Mesenchymal stem cell (in vitro differentiated cells and primary cell): Measurements from ENCODE around the gene AGL.

Source experiments
- DNase-seq: peaks from one replicate; pipeline ENCODE4 v3.0.0-alpha.2; 2013
- H2AFZ ChIP-seq: one replicate; pipeline ENCODE4 v1.6.1; 2013; ENCODE audit warnings: low read depth, mild to moderate bottlenecking, control low read depth, inconsistent platforms, low read length, moderate library complexity
- H2AK5ac ChIP-seq: 2 replicates; pipeline ENCODE4 v1.6.1; 2013; ENCODE audit warnings: low read length, moderate library complexity, mild to moderate bottlenecking, inconsistent platforms; ENCODE audit not compliant: severe bottlenecking
- H2BK120ac ChIP-seq: one replicate; pipeline ENCODE4 v1.6.1; 2013; ENCODE audit warnings: low read depth, mild to moderate bottlenecking, inconsistent platforms, low read length, moderate library complexity
- H2BK12ac ChIP-seq, 2 experiments: one replicate each; pipeline ENCODE4 v1.6.1; 2013; ENCODE audit warnings: inconsistent platforms in 2 of 2, low read length in 2 of 2, mild to moderate bottlenecking in 2 of 2, moderate library complexity in 2 of 2, control low read depth in 1 of 2
- H2BK15ac ChIP-seq: one replicate; pipeline ENCODE4 v1.6.1; 2013; ENCODE audit warnings: mild to moderate bottlenecking, low read depth, inconsistent platforms; ENCODE audit not compliant: poor library complexity, severe bottlenecking
- H2BK5ac ChIP-seq: 2 replicates; pipeline ENCODE4 v1.6.1; 2013; ENCODE audit warnings: low read depth, mild to moderate bottlenecking, low read length, control low read depth, inconsistent platforms; ENCODE audit not compliant: poor library complexity, severe bottlenecking
- H3K14ac ChIP-seq, 2 experiments: one replicate each; pipeline ENCODE4 v1.6.1; 2013; ENCODE audit warnings: inconsistent platforms in 2 of 2, low read length in 2 of 2, control low read depth in 1 of 2, mild to moderate bottlenecking in 1 of 2, moderate library complexity in 1 of 2
- H3K18ac ChIP-seq, 2 experiments: one replicate each; pipeline ENCODE4 v1.6.1; 2013; ENCODE audit warnings: inconsistent platforms in 2 of 2, low read length in 2 of 2, control low read depth in 1 of 2, low read depth in 1 of 2, mild to moderate bottlenecking in 1 of 2
- H3K23ac ChIP-seq, 2 experiments: one replicate each; pipeline ENCODE4 v1.6.1; 2013; ENCODE audit warnings: inconsistent platforms in 2 of 2, low read length in 2 of 2, mild to moderate bottlenecking in 2 of 2, moderate library complexity in 2 of 2, control low read depth in 1 of 2
- H3K27ac ChIP-seq: 2 replicates; pipeline ENCODE4 v1.5.1; 2013; ENCODE audit warnings: mild to moderate bottlenecking, moderate library complexity, low read length, control low read depth, inconsistent platforms; ENCODE audit not compliant: poor library complexity, severe bottlenecking
- H3K27me3 ChIP-seq, 2 experiments: 2 replicates each; pipeline versions ENCODE4 v1.6.1 to v1.7.0; 2013; ENCODE audit warnings: low read length in 2 of 2, mild to moderate bottlenecking in 2 of 2, moderate library complexity in 2 of 2, control low read depth in 1 of 2, inconsistent platforms in 1 of 2; ENCODE audit not compliant: control insufficient read depth in 1 of 2, insufficient read depth in 1 of 2
- H3K36me3 ChIP-seq, 2 experiments: 2 replicates each; pipeline versions ENCODE4 v1.6.1 to v1.7.0; 2013; ENCODE audit warnings: low read length in 2 of 2, control low read depth in 1 of 2, inconsistent platforms in 1 of 2, low read depth in 1 of 2, mild to moderate bottlenecking in 1 of 2; ENCODE audit not compliant: insufficient read depth in 2 of 2, control insufficient read depth in 1 of 2
- H3K4ac ChIP-seq, 2 experiments: one replicate each; pipeline ENCODE4 v1.6.1; 2013; ENCODE audit warnings: inconsistent platforms in 2 of 2, low read length in 2 of 2, mild to moderate bottlenecking in 2 of 2, moderate library complexity in 2 of 2, control low read depth in 1 of 2, low read depth in 1 of 2
- H3K4me1 ChIP-seq: 2 replicates; pipeline ENCODE4 v1.6.1; 2013; ENCODE audit warnings: low read depth, low read length, control low read depth; ENCODE audit not compliant: control insufficient read depth, insufficient read depth
- H3K4me2 ChIP-seq: 2 replicates; pipeline ENCODE4 v1.6.1; 2013; ENCODE audit warnings: low read length, mild to moderate bottlenecking, inconsistent platforms; ENCODE audit not compliant: poor library complexity, severe bottlenecking
- H3K4me3 ChIP-seq, 2 experiments: 2 replicates each; pipeline versions ENCODE4 v1.5.1 to v1.7.0; 2013; ENCODE audit warnings: low read length in 2 of 2, mild to moderate bottlenecking in 2 of 2, control low read depth in 1 of 2, low read depth in 1 of 2; ENCODE audit not compliant: insufficient read depth in 1 of 2
- H3K79me1 ChIP-seq: replicated peaks from 2 replicates; pipeline ENCODE4 v1.6.1; 2013; ENCODE audit warnings: mild to moderate bottlenecking, control low read depth, low read length, inconsistent platforms; ENCODE audit not compliant: poor library complexity, severe bottlenecking
- H3K9ac ChIP-seq: 2 replicates; pipeline ENCODE4 v1.7.0; 2013; ENCODE audit warnings: mild to moderate bottlenecking, low read length, moderate library complexity
- H3K9me3 ChIP-seq: 2 replicates; pipeline ENCODE4 v1.7.0; 2013; ENCODE audit warnings: mild to moderate bottlenecking, low read length; ENCODE audit not compliant: control insufficient read depth
- H4K8ac ChIP-seq: one replicate; pipeline ENCODE4 v1.6.1; 2013; ENCODE audit warnings: inconsistent platforms, mild to moderate bottlenecking, low read length, moderate library complexity
- H4K91ac ChIP-seq: one replicate; pipeline ENCODE4 v1.6.1; 2013; ENCODE audit warnings: mild to moderate bottlenecking, low read length, inconsistent platforms
- WGBS: methylation state at CpG from one replicate; pipeline ENCODE4 v1.1.7; 2013; ENCODE audit warnings: mixed read lengths; 5-methylcytosine and 5-hydroxymethylcytosine counted together

The AGL gene

GRCh38 chr1:99850459-99851291, 514 bp downstream of the AGL start:
- no peak overlapping the region for H4K8ac ChIP-seq
- no peaks in the 10 kb centered on the region for H3K27me3 ChIP-seq
- H3K79me1 ChIP-seq, result peaks cover 5% of the 10 kb centered on the region
- peak overlapping the region; percentile 91 for H3K9ac ChIP-seq
- H4K91ac ChIP-seq, result no peak overlapping the region
- H2BK15ac ChIP-seq, result no peak overlapping the region
- peak overlapping the region; percentile 94 for H2BK120ac ChIP-seq
- H2BK12ac ChIP-seq, result no peak overlapping the region
- peaks cover 2% of the 10 kb centered on the region for H3K4me1 ChIP-seq
- no peaks in the 10 kb centered on the region for H3K9me3 ChIP-seq
- H3K27ac ChIP-seq, result no peak overlapping the region
- peak overlapping the region; percentile 91 for H2AFZ ChIP-seq
- H3K23ac ChIP-seq, result peak overlapping the region in 1 of 2 experiments; percentile 86
- H3K14ac ChIP-seq, result no peak overlapping the region
- DNase-seq, result no peak
- H2AK5ac ChIP-seq, result no peak overlapping the region
- H3K36me3 ChIP-seq, result peaks cover 0 to 5% of the 10 kb centered on the region in 2 experiments
- peak overlapping the region; percentile 93 to 98 for H3K4me3 ChIP-seq
- peak overlapping the region; percentile 96 for H3K4me2 ChIP-seq
- no peak overlapping the region for H3K4ac ChIP-seq
- H2BK5ac ChIP-seq, result no peak overlapping the region
- H3K18ac ChIP-seq, result no peak overlapping the region
- 18% methylated on average over 11 of the region's 15 CpGs for WGBS

- Histone ChIP-seq H3K79me1 (peaks cover 5% of the 10 kb centered on the region), H2BK12ac (no peak overlapping the region), H3K4me2 (no peak overlapping the region), H3K36me3 (peaks cover 0 to 5% of the 10 kb centered on the region in 2 experiments), H3K4me1 (peaks cover 2% of the 10 kb centered on the region), H3K4ac (no peak overlapping the region), H2BK5ac (no peak overlapping the region), H2BK120ac (no peak overlapping the region), H3K9ac (peak overlapping the region; percentile 91), H2AK5ac (no peak overlapping the region), H3K23ac (no peak overlapping the region), H3K27me3 (no peaks in the 10 kb centered on the region), H3K27ac (no peak overlapping the region), H3K18ac (no peak overlapping the region), H3K14ac (no peak overlapping the region), H2AFZ (no peak overlapping the region), H3K9me3 (no peaks in the 10 kb centered on the region), H4K91ac (no peak overlapping the region), H2BK15ac (no peak overlapping the region), H4K8ac (no peak overlapping the region), H3K4me3 (peak overlapping the region in 1 of 2 experiments; percentile 98)
- DNase-seq, result no peak
- WGBS, result 96% methylated on average over 4 of the region's 4 CpGs
Measured at GRCh38 chr1:99851850-99852454, 1.8 kb downstream of the AGL start.

- no peak overlapping the region for H2AFZ ChIP-seq
- H3K4ac ChIP-seq, result no peak overlapping the region
- no peak overlapping the region for H2AK5ac ChIP-seq
- H3K14ac ChIP-seq, result no peak overlapping the region
- H3K4me3 ChIP-seq, result peak overlapping the region in 1 of 2 experiments; percentile 17
- H4K8ac ChIP-seq, result no peak overlapping the region
- peaks cover 2% of the 10 kb centered on the region for H3K4me1 ChIP-seq
- no peak overlapping the region for H3K23ac ChIP-seq
- H2BK5ac ChIP-seq, result no peak overlapping the region
- WGBS, result 100% methylated on average over 2 of the region's 3 CpGs
- no peak overlapping the region for H3K18ac ChIP-seq
- H3K9me3 ChIP-seq, result no peaks in the 10 kb centered on the region
- H2BK120ac ChIP-seq, result no peak overlapping the region
- H3K4me2 ChIP-seq, result no peak overlapping the region
- H4K91ac ChIP-seq, result no peak overlapping the region
- H2BK12ac ChIP-seq, result no peak overlapping the region
- peaks cover 5% of the 10 kb centered on the region for H3K79me1 ChIP-seq
- H3K27me3 ChIP-seq, result no peaks in the 10 kb centered on the region
- H2BK15ac ChIP-seq, result no peak overlapping the region
- H3K27ac ChIP-seq, result no peak overlapping the region
- no peak for DNase-seq
- peaks cover 0 to 5% of the 10 kb centered on the region in 2 experiments for H3K36me3 ChIP-seq
- H3K9ac ChIP-seq, result peak overlapping the region; percentile 14
Measured at GRCh38 chr1:99852648-99853047, 2.5 kb downstream of the AGL start.

- Histone ChIP-seq H2AK5ac (no peak overlapping the region), H3K9ac (no peak overlapping the region), H2BK12ac (no peak overlapping the region), H3K36me3 (peaks cover 2 to 5% of the 10 kb centered on the region in 2 experiments), H3K4ac (no peak overlapping the region), H2BK15ac (no peak overlapping the region), H2BK120ac (no peak overlapping the region), H3K27ac (no peak overlapping the region), H4K91ac (no peak overlapping the region), H2BK5ac (no peak overlapping the region), H3K9me3 (no peaks in the 10 kb centered on the region), H3K79me1 (peaks cover 13% of the 10 kb centered on the region), H3K4me3 (no peak overlapping the region), H3K27me3 (no peaks in the 10 kb centered on the region), H3K23ac (no peak overlapping the region), H2AFZ (no peak overlapping the region), H3K4me1 (no peaks in the 10 kb centered on the region), H3K4me2 (no peak overlapping the region), H4K8ac (no peak overlapping the region), H3K14ac (no peak overlapping the region), H3K18ac (no peak overlapping the region)
- no peak for DNase-seq
- WGBS, result no CpG with 5 or more reads among the region's 1 CpG
Measured at GRCh38 chr1:99855914-99856450, 5.8 kb downstream of the AGL start.
